ENCODE results near the gene MAGOH.

Gene MAGOH

GRCh38 chr1:53274541-53275185 lies 36.3 kb upstream of the MAGOH start:
- Histone ChIP-seq H3K9me2 (replicated peaks; ENCODE audit: low read depth, low read length) (no peaks in the 10 kb centered on the region), H3K27me3 (ENCODE audit: insufficient read depth, low read length, poor library complexity, severe bottlenecking) (no peaks in the 10 kb centered on the region), H2AFZ (ENCODE audit: low read length) (no peak overlapping the region), H3K9me3 (ENCODE audit: insufficient read depth, low read depth, low read length) (no peaks in the 10 kb centered on the region), H3K36me3 (ENCODE audit: insufficient read depth, low read length) (peaks cover 80% of the 10 kb centered on the region; the same call in 1 of the 2 replicates), H3K9ac (ENCODE audit: low read depth, low read length, poor library complexity, severe bottlenecking) (no peak overlapping the region), H3K4me3 (ENCODE audit: low read length, poor library complexity, severe bottlenecking) (no peak overlapping the region), H3K4me1 (ENCODE audit: insufficient read depth, low read length, poor library complexity, severe bottlenecking) (no peaks in the 10 kb centered on the region), H4K20me1 (ENCODE audit: insufficient read depth, low read length, poor library complexity, severe bottlenecking) (no peaks in the 10 kb centered on the region), H3F3A (ENCODE audit: low read depth) (no peaks in the 10 kb centered on the region), H3K4me2 (ENCODE audit: low read depth, low read length, poor library complexity, severe bottlenecking) (no peak overlapping the region), H3K79me2 (ENCODE audit: insufficient read depth, low read length) (no peaks in the 10 kb centered on the region)
- no peak for TF ChIP-seq EZH2phosphoT487 (IDR thresholded peaks at IDR 0.05; ENCODE audit: borderline replicate concordance)
- TF ChIP-seq, protein P1, sequence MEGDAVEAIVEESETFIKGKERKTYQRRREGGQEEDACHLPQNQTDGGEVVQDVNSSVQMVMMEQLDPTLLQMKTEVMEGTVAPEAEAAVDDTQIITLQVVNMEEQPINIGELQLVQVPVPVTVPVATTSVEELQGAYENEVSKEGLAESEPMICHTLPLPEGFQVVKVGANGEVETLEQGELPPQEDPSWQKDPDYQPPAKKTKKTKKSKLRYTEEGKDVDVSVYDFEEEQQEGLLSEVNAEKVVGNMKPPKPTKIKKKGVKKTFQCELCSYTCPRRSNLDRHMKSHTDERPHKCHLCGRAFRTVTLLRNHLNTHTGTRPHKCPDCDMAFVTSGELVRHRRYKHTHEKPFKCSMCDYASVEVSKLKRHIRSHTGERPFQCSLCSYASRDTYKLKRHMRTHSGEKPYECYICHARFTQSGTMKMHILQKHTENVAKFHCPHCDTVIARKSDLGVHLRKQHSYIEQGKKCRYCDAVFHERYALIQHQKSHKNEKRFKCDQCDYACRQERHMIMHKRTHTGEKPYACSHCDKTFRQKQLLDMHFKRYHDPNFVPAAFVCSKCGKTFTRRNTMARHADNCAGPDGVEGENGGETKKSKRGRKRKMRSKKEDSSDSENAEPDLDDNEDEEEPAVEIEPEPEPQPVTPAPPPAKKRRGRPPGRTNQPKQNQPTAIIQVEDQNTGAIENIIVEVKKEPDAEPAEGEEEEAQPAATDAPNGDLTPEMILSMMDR (conservative IDR thresholded peaks at IDR 0.05; ENCODE audit: low read length): no peak

GRCh38 chr1:53274026-53274425 lies 35.7 kb upstream of the MAGOH start:
- H3K36me3 ChIP-seq (ENCODE audit: insufficient read depth, low read length): peaks cover 77% of the 10 kb centered on the region; the same call in 1 of the 2 replicates
- no peak overlapping the region for H3K9ac ChIP-seq (ENCODE audit: low read depth, low read length, poor library complexity, severe bottlenecking)
- H3F3A ChIP-seq (ENCODE audit: low read depth): no peaks in the 10 kb centered on the region
- H2AFZ ChIP-seq (ENCODE audit: low read length): no peak overlapping the region
- no peak overlapping the region for H3K4me3 ChIP-seq (ENCODE audit: low read length, poor library complexity, severe bottlenecking)
- H3K4me1 ChIP-seq (ENCODE audit: insufficient read depth, low read length, poor library complexity, severe bottlenecking): no peaks in the 10 kb centered on the region
- no peaks in the 10 kb centered on the region for H3K9me3 ChIP-seq (ENCODE audit: insufficient read depth, low read depth, low read length)
- no peaks in the 10 kb centered on the region for H3K79me2 ChIP-seq (ENCODE audit: insufficient read depth, low read length)
- no peak overlapping the region for H3K4me2 ChIP-seq (ENCODE audit: low read depth, low read length, poor library complexity, severe bottlenecking)
- H3K9me2 ChIP-seq (replicated peaks; ENCODE audit: low read depth, low read length): no peaks in the 10 kb centered on the region
- H3K27me3 ChIP-seq (ENCODE audit: insufficient read depth, low read length, poor library complexity, severe bottlenecking): no peaks in the 10 kb centered on the region
- no peaks in the 10 kb centered on the region for H4K20me1 ChIP-seq (ENCODE audit: insufficient read depth, low read length, poor library complexity, severe bottlenecking)
- TF ChIP-seq, protein P1 (conservative IDR thresholded peaks at IDR 0.05; ENCODE audit: low read length): no peak
- TF ChIP-seq EZH2phosphoT487 (IDR thresholded peaks at IDR 0.05; ENCODE audit: borderline replicate concordance): no peak

DNA sequence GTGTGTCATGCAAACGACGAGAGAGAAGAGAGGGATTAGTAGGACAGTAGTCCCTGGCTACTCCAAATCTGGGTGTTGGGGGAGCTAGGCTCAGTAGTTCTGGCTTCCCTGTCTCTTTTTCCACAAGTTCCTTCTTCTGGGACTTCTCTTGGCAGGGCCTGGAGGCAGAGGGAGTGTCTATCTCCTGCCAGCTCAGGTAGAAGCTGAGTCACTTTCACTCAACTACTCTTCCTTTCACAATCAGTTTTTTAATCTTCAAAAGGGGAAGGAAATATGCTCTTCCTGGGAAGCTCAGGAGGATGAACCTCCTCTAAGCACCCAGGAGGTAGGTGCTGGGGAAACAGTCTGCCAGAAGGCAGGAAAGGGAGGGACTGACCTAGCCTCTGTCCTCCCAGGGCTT lies 35.2 kb upstream of the MAGOH start:
- Histone ChIP-seq H3K4me2 (ENCODE audit: low read depth, low read length, poor library complexity, severe bottlenecking) (no peak overlapping the region), H3K27me3 (ENCODE audit: insufficient read depth, low read length, poor library complexity, severe bottlenecking) (no peaks in the 10 kb centered on the region), H3K79me2 (ENCODE audit: insufficient read depth, low read length) (no peaks in the 10 kb centered on the region), H3K36me3 (ENCODE audit: insufficient read depth, low read length) (peaks cover 81% of the 10 kb centered on the region; the same call in 1 of the 2 replicates), H3K9ac (ENCODE audit: low read depth, low read length, poor library complexity, severe bottlenecking) (no peak overlapping the region), H3K4me3 (ENCODE audit: low read length, poor library complexity, severe bottlenecking) (no peak overlapping the region), H3K4me1 (ENCODE audit: insufficient read depth, low read length, poor library complexity, severe bottlenecking) (no peaks in the 10 kb centered on the region), H3K9me3 (ENCODE audit: insufficient read depth, low read depth, low read length) (no peaks in the 10 kb centered on the region), H4K20me1 (ENCODE audit: insufficient read depth, low read length, poor library complexity, severe bottlenecking) (no peaks in the 10 kb centered on the region), H2AFZ (ENCODE audit: low read length) (no peak overlapping the region), H3F3A (ENCODE audit: low read depth) (no peaks in the 10 kb centered on the region), H3K9me2 (replicated peaks; ENCODE audit: low read depth, low read length) (no peaks in the 10 kb centered on the region)
- no peak for TF ChIP-seq EZH2phosphoT487 (IDR thresholded peaks at IDR 0.05; ENCODE audit: borderline replicate concordance)
- TF ChIP-seq, protein P1 (conservative IDR thresholded peaks at IDR 0.05; ENCODE audit: low read length): no peak

Data from Loucy (cell line).